SK-N-SH (cell line): ENCODE measurements around the gene ING5. TPM values are rescaled to one million over a fixed set of nuclear protein-coding genes. Genes with fewer than 3 reads are reported as not detected.

Source experiments
- CTCF ChIA-PET: fragments of 300-600, 350-600 bp; formaldehyde crosslinking; extraction: SDS; loops from one replicate; lab custom pipeline; 2021; lab: Yijun Ruan, JAX
- POLR2A ChIA-PET: fragments of 350-600 bp; sonication (Branson Sonifier 250); formaldehyde crosslinking; extraction: SDS; loops from one replicate; lab custom pipeline; 2020; ENCODE audit warnings: antibody characterized with exemption, inconsistent platforms; lab: Yijun Ruan, JAX
- DNase-seq: peaks from one replicate; pipeline ENCODE4 v3.0.0; 2012
- H2AFZ ChIP-seq: fragments of 200-600 bp; sonication (generic); 2 replicates; pipeline ENCODE4 v1.8.1; 2016; ENCODE audit warnings: antibody characterized with exemption, mild to moderate bottlenecking, low read depth
- H3F3A ChIP-seq: fragments of 200-600 bp; sonication (generic); replicated peaks from 2 replicates; pipeline ENCODE3; 2016; ENCODE audit warnings: antibody characterized with exemption, mild to moderate bottlenecking; ENCODE audit not compliant: insufficient read depth
- H3K27ac ChIP-seq, 2 experiments: fragments of 200-500 bp in 1 of 2; fragments of 200-600 bp in 1 of 2; sonication (Bioruptor generic) in 1 of 2; sonication (generic), shearing (Covaris generic) in 1 of 2; 2 replicates each; pipeline versions ENCODE4 v1.5.1 to v1.6.1; 2014 to 2016; ENCODE audit warnings: low read depth in 2 of 2, inconsistent platforms in 1 of 2, low read length in 1 of 2, mild to moderate bottlenecking in 1 of 2, mixed read lengths in 1 of 2
- H3K27me3 ChIP-seq: fragments of 200-600 bp; sonication (generic), shearing (Covaris generic); 2 replicates; pipeline ENCODE4 v1.6.1; 2016; ENCODE audit warnings: mixed run types; ENCODE audit not compliant: insufficient read depth
- H3K36me3 ChIP-seq, 2 experiments: fragments of 200-500 bp in 1 of 2; fragments of 200-600 bp in 1 of 2; sonication (Bioruptor generic) in 1 of 2; sonication (generic) in 1 of 2; replicated peaks in 1 of 2; 2 replicates each; pipeline versions ENCODE3 to v1.5.1; 2014 to 2016; ENCODE audit warnings: low read length in 1 of 2, mild to moderate bottlenecking in 1 of 2; ENCODE audit not compliant: insufficient read depth in 2 of 2, control insufficient read depth in 1 of 2
- H3K4me1 ChIP-seq, 2 experiments: fragments of 200-500 bp in 1 of 2; fragments of 200-600 bp in 1 of 2; sonication (Bioruptor generic) in 1 of 2; sonication (generic), shearing (Covaris generic) in 1 of 2; 2 replicates each; pipeline versions ENCODE4 v1.5.1 to v1.6.1; 2014 to 2016; ENCODE audit warnings: low read depth in 1 of 2, low read length in 1 of 2, mixed run types in 1 of 2; ENCODE audit not compliant: insufficient read depth in 2 of 2, control insufficient read depth in 1 of 2
- H3K4me2 ChIP-seq: fragments of 200-600 bp; sonication (generic), shearing (Covaris generic); 2 replicates; pipeline ENCODE4 v1.6.1; 2017; ENCODE audit warnings: mixed run types
- H3K4me3 ChIP-seq, 2 experiments: fragments of 200-500 bp in 1 of 2; fragments of 200-600 bp in 1 of 2; sonication (Bioruptor generic) in 1 of 2; sonication (generic), shearing (Covaris generic) in 1 of 2; 2 replicates each; pipeline versions ENCODE4 v1.5.1 to v1.8.1; 2014 to 2016; ENCODE audit warnings: low read depth in 2 of 2, inconsistent platforms in 1 of 2, low read length in 1 of 2, mild to moderate bottlenecking in 1 of 2, mixed read lengths in 1 of 2, moderate library complexity in 1 of 2
- H3K79me2 ChIP-seq: fragments of 200-600 bp; sonication (generic); 2 replicates; pipeline ENCODE4 v1.8.1; 2017; ENCODE audit warnings: mild to moderate bottlenecking; ENCODE audit not compliant: insufficient read depth
- H3K9ac ChIP-seq: fragments of 200-600 bp; sonication (generic); 2 replicates; pipeline ENCODE4 v1.6.1; 2017; ENCODE audit warnings: mixed run types
- H3K9me2 ChIP-seq: fragments of 200-600 bp; sonication (generic); 2 replicates; pipeline ENCODE4 v1.6.1; 2017; ENCODE audit warnings: mixed run types
- H3K9me3 ChIP-seq: fragments of 200-600 bp; sonication (generic); 2 replicates; pipeline ENCODE4 v1.6.1; 2017; ENCODE audit warnings: mixed run types, mild to moderate bottlenecking, moderate library complexity
- H4K20me1 ChIP-seq: fragments of 200-600 bp; sonication (generic); 2 replicates; pipeline ENCODE4 v1.6.1; 2017; ENCODE audit warnings: mild to moderate bottlenecking, mixed run types; ENCODE audit not compliant: insufficient read depth
- CHD2 ChIP-seq: fragments of 150-350 bp; IDR thresholded peaks from 2 replicates; pipeline ENCODE4 v1.6.1; 2018; ENCODE audit warnings: low read length; ENCODE audit not compliant: partially characterized antibody
- EP300 ChIP-seq, 2 experiments: IDR thresholded peaks; 2 replicates each; pipeline versions ENCODE4 v1.4.0 to v1.6.1; 2012; ENCODE audit warnings: borderline replicate concordance in 1 of 2, low read depth in 1 of 2, low read length in 1 of 2
- EZH2phosphoT487 ChIP-seq: fragments of 200-600 bp; sonication (generic); IDR thresholded peaks from 2 replicates; pipeline ENCODE4 v1.6.1; 2017; ENCODE audit warnings: low read depth, mixed run types, mild to moderate bottlenecking, antibody characterized with exemption, moderate library complexity, borderline replicate concordance
- FOXM1 ChIP-seq: IDR thresholded peaks from 2 replicates; pipeline ENCODE4 v1.4.0; 2012; ENCODE audit warnings: low read depth, mild to moderate bottlenecking
- GABPA ChIP-seq: IDR thresholded peaks from 2 replicates; pipeline ENCODE4 v1.4.0; 2012; ENCODE audit warnings: low read depth, mild to moderate bottlenecking
- GATA2 ChIP-seq: sonication (generic); formaldehyde crosslinking; IDR thresholded peaks from 2 replicates; pipeline ENCODE4 v1.5.0; 2020; ENCODE audit warnings: mild to moderate bottlenecking, missing genetic modification reagents
- IRF3 ChIP-seq: fragments of 150-350 bp; IDR thresholded peaks from 2 replicates; pipeline ENCODE4 v1.6.1; 2016; ENCODE audit warnings: mild to moderate bottlenecking, low read depth, low read length
- MAX ChIP-seq: IDR thresholded peaks from 2 replicates; pipeline ENCODE4 v1.4.0; 2012; ENCODE audit warnings: low read depth
- MEF2A ChIP-seq: IDR thresholded peaks from 2 replicates; pipeline ENCODE4 v1.4.0; 2012; ENCODE audit warnings: low read depth, borderline replicate concordance
- MXI1 ChIP-seq: IDR thresholded peaks from 2 replicates; pipeline ENCODE4 v1.6.1; 2012; ENCODE audit warnings: mild to moderate bottlenecking, low read depth, low read length, improper control_type of control experiment
- RFX5 ChIP-seq: IDR thresholded peaks from 2 replicates; pipeline ENCODE4 v1.6.1; 2012; ENCODE audit warnings: mild to moderate bottlenecking, improper control_type of control experiment, low read length
- RXRA ChIP-seq: IDR thresholded peaks from 2 replicates; pipeline ENCODE4 v1.4.0; 2012; ENCODE audit warnings: low read depth, mild to moderate bottlenecking, borderline replicate concordance
- SIN3A ChIP-seq: IDR thresholded peaks from 2 replicates; pipeline ENCODE4 v1.6.1; 2012; ENCODE audit warnings: low read depth, mild to moderate bottlenecking, low read length, moderate library complexity, borderline replicate concordance
- SMC3 ChIP-seq: IDR thresholded peaks from 2 replicates; pipeline ENCODE4 v1.6.1; 2012; ENCODE audit warnings: low read depth, low read length, improper control_type of control experiment
- TCF12 ChIP-seq: IDR thresholded peaks from 2 replicates; pipeline ENCODE4 v1.4.0; 2012
- USF1 ChIP-seq: IDR thresholded peaks from 2 replicates; pipeline ENCODE4 v1.4.0; 2012; ENCODE audit warnings: low read depth, borderline replicate concordance
- USF2 ChIP-seq: fragments of 150-350 bp; IDR thresholded peaks from 2 replicates; pipeline ENCODE4 v1.6.1; 2017; ENCODE audit warnings: antibody characterized with exemption, low read length, low read depth, borderline replicate concordance
- YY1 ChIP-seq: IDR thresholded peaks from 2 replicates; pipeline ENCODE4 v1.4.0; 2012; ENCODE audit warnings: low read depth, mild to moderate bottlenecking
- WGBS: methylation state at CpG from one replicate; pipeline ENCODE4 v1.1.6; 2017; ENCODE audit warnings: low lambda C conversion rate; 5-methylcytosine and 5-hydroxymethylcytosine counted together
- polyA plus RNA-seq, 3 experiments: library from polyadenylated mRNA; depleted of rRNA; stranded (reverse); fragments of >200 nt; gene quantifications; 2 replicates each; pipeline ENCODE4 v1.2.3, GENCODE V29; 2012

Gene ING5
- polyA plus RNA-seq, 1 of the 3 experiments (the other 2 are of a cell fraction), result 56.3 TPM

- no peak overlapping the region for H2AFZ ChIP-seq
- H3K4me2 ChIP-seq, result no peak overlapping the region
- no peaks in the 10 kb centered on the region for H3F3A ChIP-seq
- peaks cover 55% of the 10 kb centered on the region for H3K79me2 ChIP-seq
- no peaks in the 10 kb centered on the region; a peak in 1 of 4 replicates for H3K4me1 ChIP-seq
- CTCF ChIA-PET, result no interaction called here
- POLR2A ChIA-PET, result no interaction called here
- 97% methylated on average over 9 of the region's 9 CpGs for WGBS
- TF ChIP-seq EP300 (IDR thresholded peaks at IDR 0.05; ENCODE audit: borderline replicate concordance in 1 of 2, low read depth in 1 of 2, low read length in 1 of 2), result no peak
- TF ChIP-seq GABPA, result no peak
- TF ChIP-seq FOXM1, result no peak
- TF ChIP-seq EZH2phosphoT487, result no peak
- TF ChIP-seq IRF3, result no peak
- no peak for TF ChIP-seq TCF12
- no peak for TF ChIP-seq USF1
- no peak for TF ChIP-seq SMC3
- no peak for TF ChIP-seq YY1
- H3K4me3 ChIP-seq, result no peak overlapping the region
- no peaks in the 10 kb centered on the region for H3K9me3 ChIP-seq
- peaks cover 39% of the 10 kb centered on the region for H4K20me1 ChIP-seq
- no peaks in the 10 kb centered on the region for H3K27me3 ChIP-seq
- H3K9ac ChIP-seq, result no peak overlapping the region
- peaks cover 9 to 48% of the 10 kb centered on the region in 2 experiments for H3K36me3 ChIP-seq
- no peak overlapping the region for H3K27ac ChIP-seq
- DNase-seq, result no peak
- H3K9me2 ChIP-seq, result no peaks in the 10 kb centered on the region
Observed at GRCh38 chr2:241652142-241652541, 49.7 kb upstream of the ING5 start.

- Histone ChIP-seq H4K20me1 (peaks cover 34% of the 10 kb centered on the region), H3K9me2 (no peaks in the 10 kb centered on the region), H3K4me3 (no peak overlapping the region), H3K79me2 (peaks cover 49% of the 10 kb centered on the region), H3K4me1 (no peaks in the 10 kb centered on the region; a peak in 1 of 4 replicates), H3K36me3 (peaks cover 10 to 48% of the 10 kb centered on the region in 2 experiments)
- no peak for DNase-seq
- WGBS, result 93% methylated on average over 5 of the region's 9 CpGs
- no peak for TF ChIP-seq SMC3
- TF ChIP-seq CHD2, result no peak
- no peak for TF ChIP-seq RXRA
- TF ChIP-seq USF1, result no peak
- TF ChIP-seq GABPA, result no peak
- no peak for TF ChIP-seq RFX5
- no peak for TF ChIP-seq SIN3A
- TF ChIP-seq MEF2A, result no peak
- TF ChIP-seq MXI1, result no peak
- TF ChIP-seq EP300 (IDR thresholded peaks at IDR 0.05; ENCODE audit: borderline replicate concordance in 1 of 2, low read depth in 1 of 2, low read length in 1 of 2), result no peak
- no peak for TF ChIP-seq GATA2 (CRISPR knock-in tag)
- TF ChIP-seq MAX, result no peak
- TF ChIP-seq USF2, result no peak
- TF ChIP-seq, all 33 proteins: peak for 0
- ChIA-PET POLR2A (no interaction called here), CTCF (no interaction called here)
- Histone ChIP-seq H3K4me2 (no peak overlapping the region), H3F3A (no peaks in the 10 kb centered on the region), H3K27ac (no peak overlapping the region), H3K27me3 (no peaks in the 10 kb centered on the region), H2AFZ (no peak overlapping the region), H3K9ac (no peak overlapping the region), H3K9me3 (no peaks in the 10 kb centered on the region)
Observed at GRCh38 chr2:241652722-241653121, 49.1 kb upstream of the ING5 start.
